Parathyroid adenoma (tissue), 2 donors: ENCODE measurements around the gene GRIN3A.

Experiments used
- H2AFZ ChIP-seq: fragments of 300-600 bp; sonication (generic); one replicate; pipeline ENCODE4 v1.7.0; 2017; ENCODE audit warnings: antibody characterized with exemption, mild to moderate bottlenecking
- H3K27ac ChIP-seq: fragments of 300-600 bp; sonication (generic); one replicate; pipeline ENCODE4 v1.7.0; 2017
- H3K27me3 ChIP-seq: fragments of 300-600 bp; sonication (generic); one replicate; pipeline ENCODE4 v1.7.0; 2017; ENCODE audit warnings: low read length; ENCODE audit not compliant: control insufficient read depth, insufficient read depth
- H3K36me3 ChIP-seq: fragments of 300-600 bp; sonication (generic); one replicate; pipeline ENCODE4 v1.7.0; 2017; ENCODE audit warnings: low read length; ENCODE audit not compliant: control insufficient read depth, insufficient read depth
- H3K4me1 ChIP-seq: fragments of 300-600 bp; sonication (generic); one replicate; pipeline ENCODE4 v1.7.0; 2017; ENCODE audit warnings: control low read depth
- H3K4me2 ChIP-seq: fragments of 300-600 bp; sonication (generic); one replicate; pipeline ENCODE4 v1.7.0; 2017; ENCODE audit warnings: low read length
- H3K4me3 ChIP-seq: fragments of 300-600 bp; sonication (generic); one replicate; pipeline ENCODE4 v1.7.0; 2017; ENCODE audit warnings: low read depth, low read length
- H3K79me2 ChIP-seq: fragments of 300-600 bp; sonication (generic); one replicate; pipeline ENCODE4 v1.7.0; 2017; ENCODE audit warnings: control low read depth
- H3K9ac ChIP-seq: fragments of 300-600 bp; sonication (generic); one replicate; pipeline ENCODE4 v1.7.0; 2017; ENCODE audit warnings: mild to moderate bottlenecking
- H3K9me3 ChIP-seq: fragments of 300-600 bp; sonication (generic); one replicate; pipeline ENCODE4 v1.7.0; 2017; ENCODE audit warnings: low read length; ENCODE audit not compliant: control insufficient read depth
- CTCF ChIP-seq: fragments of 300-600 bp; sonication (generic); IDR thresholded peaks from one replicate; pipeline ENCODE4 v1.7.0; 2017; ENCODE audit warnings: antibody characterized with exemption, mild to moderate bottlenecking
- donor health status: primary hyperparathyroidism.

Gene GRIN3A

GRCh38 chr9:101639785-101640665 is 98.4 kb downstream of the GRIN3A start:
- H3K27ac ChIP-seq = no peak overlapping the region
- no peak for TF ChIP-seq CTCF

GRCh38 chr9:101639311-101639710 is 99.1 kb downstream of the GRIN3A start:
- Histone ChIP-seq H3K9ac (no peak overlapping the region), H3K4me1 (no peaks in the 10 kb centered on the region), H3K36me3 (no peaks in the 10 kb centered on the region), H3K9me3 (no peaks in the 10 kb centered on the region), H3K4me3 (no peak overlapping the region), H3K79me2 (no peaks in the 10 kb centered on the region), H3K4me2 (no peak overlapping the region), H3K27ac (no peak overlapping the region), H3K27me3 (no peaks in the 10 kb centered on the region), H2AFZ (no peak overlapping the region)
- TF ChIP-seq CTCF = no peak

More at GRCh38 chr9:101639785-101640665, 98.4 kb downstream of the GRIN3A start:
- no peaks in the 10 kb centered on the region for H3K36me3 ChIP-seq
- no peaks in the 10 kb centered on the region for H3K9me3 ChIP-seq
- no peak overlapping the region for H3K4me2 ChIP-seq
- no peaks in the 10 kb centered on the region for H3K79me2 ChIP-seq
- H3K4me3 ChIP-seq = no peak overlapping the region
- H3K27me3 ChIP-seq = no peaks in the 10 kb centered on the region
- no peak overlapping the region for H3K9ac ChIP-seq
- no peak overlapping the region for H2AFZ ChIP-seq
- H3K4me1 ChIP-seq = no peaks in the 10 kb centered on the region

- Histone ChIP-seq H3K4me1 (no peaks in the 10 kb centered on the region), H3K79me2 (no peaks in the 10 kb centered on the region), H3K9ac (no peak overlapping the region), H3K4me3 (no peak overlapping the region), H3K27ac (no peak overlapping the region), H2AFZ (no peak overlapping the region), H3K36me3 (no peaks in the 10 kb centered on the region), H3K9me3 (no peaks in the 10 kb centered on the region), H3K27me3 (no peaks in the 10 kb centered on the region), H3K4me2 (no peak overlapping the region)
- no peak for TF ChIP-seq CTCF
Measured at GRCh38 chr9:101636247-101636646, 102.2 kb downstream of the GRIN3A start.

GRCh38 chr9:101635473-101635872 is 103.0 kb downstream of the GRIN3A start:
- H3K9ac ChIP-seq = no peak overlapping the region
- no peak overlapping the region for H3K4me3 ChIP-seq
- H3K4me1 ChIP-seq = no peaks in the 10 kb centered on the region
- H3K27me3 ChIP-seq = no peaks in the 10 kb centered on the region
- H2AFZ ChIP-seq = no peak overlapping the region
- no peaks in the 10 kb centered on the region for H3K79me2 ChIP-seq
- no peaks in the 10 kb centered on the region for H3K36me3 ChIP-seq
- no peak overlapping the region for H3K4me2 ChIP-seq
- no peak for TF ChIP-seq CTCF
- H3K27ac ChIP-seq = no peak overlapping the region
- no peaks in the 10 kb centered on the region for H3K9me3 ChIP-seq
